Endodermal cell (in vitro differentiated cells): ENCODE measurements around the gene ATP6V0B. TPM values are rescaled to one million over a fixed set of nuclear protein-coding genes. Genes with fewer than 3 reads are reported as not detected.

Experiments used
- DNase-seq: peaks from one replicate; pipeline ENCODE4 v3.0.0-alpha.2; 2017
- H3K27ac ChIP-seq: 2 replicates; pipeline ENCODE4 v1.5.1; 2013; ENCODE audit warnings: mild to moderate bottlenecking, low read depth, low read length, moderate library complexity
- H3K27me3 ChIP-seq: 2 replicates; pipeline ENCODE4 v1.6.1; 2013; ENCODE audit warnings: mild to moderate bottlenecking, low read length, moderate library complexity; ENCODE audit not compliant: insufficient read depth, control insufficient read depth, poor library complexity, severe bottlenecking
- H3K36me3 ChIP-seq: 2 replicates; pipeline ENCODE4 v1.7.0; 2013; ENCODE audit warnings: mild to moderate bottlenecking, low read length, moderate library complexity; ENCODE audit not compliant: control insufficient read depth, insufficient read depth
- H3K4me1 ChIP-seq: one replicate; pipeline ENCODE4 v1.7.0; 2013; ENCODE audit warnings: low read length; ENCODE audit not compliant: control insufficient read depth, insufficient read depth
- H3K4me3 ChIP-seq: 2 replicates; pipeline ENCODE4 v1.5.1; 2013; ENCODE audit warnings: mild to moderate bottlenecking, low read length, moderate library complexity
- H3K9ac ChIP-seq: 2 replicates; pipeline ENCODE4 v1.6.1; 2013; ENCODE audit warnings: mild to moderate bottlenecking, low read length, moderate library complexity; ENCODE audit not compliant: poor library complexity, severe bottlenecking; ENCODE audit errors: extremely low read depth
- H3K9me3 ChIP-seq: 2 replicates; pipeline ENCODE4 v1.6.1; 2013; ENCODE audit warnings: mild to moderate bottlenecking, low read length, moderate library complexity; ENCODE audit not compliant: control insufficient read depth
- H3K27ac Mint-ChIP-seq: 2 replicates; pipeline ENCODE4 v1.8.0; 2020; ENCODE audit warnings: mixed read lengths
- H3K27me3 Mint-ChIP-seq: 2 replicates; pipeline ENCODE4 v1.8.0; 2021; ENCODE audit warnings: mild to moderate bottlenecking, mixed read lengths; ENCODE audit not compliant: insufficient read depth
- H3K36me3 Mint-ChIP-seq: 2 replicates; pipeline ENCODE4 v1.8.0; 2020; ENCODE audit warnings: low read depth, mixed read lengths
- H3K4me1 Mint-ChIP-seq: 2 replicates; pipeline ENCODE4 v1.8.0; 2020; ENCODE audit warnings: mixed read lengths
- H3K4me3 Mint-ChIP-seq: 2 replicates; pipeline ENCODE4 v1.8.0; 2020; ENCODE audit warnings: mild to moderate bottlenecking, moderate library complexity, mixed read lengths
- H3K9me3 Mint-ChIP-seq: 2 replicates; pipeline ENCODE4 v1.8.0; 2020; ENCODE audit warnings: mild to moderate bottlenecking, mixed read lengths
- CTCF ChIP-seq: fragments of 200-600 bp; sonication (generic); conservative IDR thresholded peaks from 2 replicates; pipeline ENCODE4 v1.5.0; 2021; ENCODE audit warnings: antibody characterized with exemption, mild to moderate bottlenecking
- WGBS, 2 experiments: methylation state at CpG; one replicate each; pipeline versions ENCODE4 v1.1.5 to v1.1.7; 2013; ENCODE audit warnings: missing lambda C conversion rate in 2 of 2, mixed read lengths in 1 of 2; ENCODE audit not compliant: insufficient coverage in 1 of 2, insufficient read length in 1 of 2; 5-methylcytosine and 5-hydroxymethylcytosine counted together
- total RNA-seq, 2 donors: library from RNA; stranded (reverse); fragmentation: NEBNext Ultra II Directional in 1 of 2; extraction: Animal tissue kit (Norgen Biotek cat#: 25700) in 1 of 2; gene quantifications; 2 replicates in 1 of 2; 3 replicates in 1 of 2; pipeline ENCODE4 v1.2.1, GENCODE V29; 2021

ATP6V0B gene
- total RNA-seq, 2 donors from 2014 or later, result 108 to 116 TPM

DNA sequence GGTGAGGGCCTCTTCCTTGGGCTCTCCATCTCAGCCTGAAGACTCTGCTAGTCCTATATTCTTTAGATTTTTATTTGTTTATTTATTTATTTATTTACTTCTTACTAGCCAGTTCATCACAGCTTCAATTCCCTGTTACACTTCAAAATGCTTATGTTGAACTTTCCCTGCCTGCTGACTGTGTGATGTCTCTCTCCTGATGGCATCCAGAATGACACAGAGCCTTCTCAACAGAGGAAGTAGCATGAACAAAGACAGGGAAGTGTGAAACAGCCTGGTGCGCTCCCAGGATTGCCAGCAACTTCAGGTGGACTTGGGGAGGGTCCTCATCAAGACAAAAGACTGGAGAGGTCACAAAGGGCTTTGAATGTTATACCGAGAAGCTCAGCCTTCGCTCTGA lies 32.3 kb upstream of the ATP6V0B start:
- H3K9ac ChIP-seq, result no peak overlapping the region
- no peaks in the 10 kb centered on the region for H3K36me3 ChIP-seq
- H3K9me3 ChIP-seq, result no peaks in the 10 kb centered on the region
- H3K27me3 ChIP-seq, result peaks cover 10% of the 10 kb centered on the region
- WGBS, 2 experiments, result 87 to 100% methylated on average over 1 to 3 of the region's 3 CpGs
- TF ChIP-seq CTCF, result no peak
- Mint-ChIP-seq H3K9me3 (no peaks in the 10 kb centered on the region), H3K4me1 (peaks cover 7% of the 10 kb centered on the region), H3K27me3 (peaks cover 25% of the 10 kb centered on the region), H3K4me3 (no peak overlapping the region), H3K36me3 (no peaks in the 10 kb centered on the region), H3K27ac (no peak overlapping the region)
- no peak for DNase-seq
- peaks cover 3% of the 10 kb centered on the region for H3K4me1 ChIP-seq
- no peak overlapping the region for H3K4me3 ChIP-seq
- no peak overlapping the region for H3K27ac ChIP-seq

DNA sequence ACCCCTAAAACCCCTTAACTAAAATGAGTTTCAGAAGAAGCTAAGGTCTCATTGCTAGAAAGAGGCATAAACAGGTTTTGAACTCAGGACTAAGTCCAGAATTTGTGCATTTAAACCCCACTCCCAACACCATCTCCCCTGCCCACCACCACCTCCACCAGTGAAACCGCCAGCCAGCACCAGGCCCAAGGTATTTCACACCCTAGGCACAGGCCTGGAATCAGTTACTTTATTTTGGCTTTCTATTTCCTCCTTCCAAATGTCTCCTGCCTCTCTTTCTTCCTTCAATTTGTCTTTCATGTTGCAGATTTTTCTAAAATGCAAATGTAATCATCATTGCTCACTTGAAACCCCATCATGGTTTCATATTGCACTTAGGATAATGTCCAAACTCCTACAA lies 29.9 kb upstream of the ATP6V0B start:
- Histone ChIP-seq H3K4me1 (peaks cover 10% of the 10 kb centered on the region), H3K27ac (no peak overlapping the region), H3K36me3 (peaks cover 2% of the 10 kb centered on the region), H3K4me3 (no peak overlapping the region), H3K9me3 (no peaks in the 10 kb centered on the region), H3K9ac (no peak overlapping the region), H3K27me3 (peaks cover 4% of the 10 kb centered on the region)
- TF ChIP-seq CTCF, result no peak
- no peak overlapping the region for H3K27ac Mint-ChIP-seq
- no peaks in the 10 kb centered on the region for H3K9me3 Mint-ChIP-seq
- peaks cover 10% of the 10 kb centered on the region for H3K4me1 Mint-ChIP-seq
- H3K4me3 Mint-ChIP-seq, result no peak overlapping the region
- H3K36me3 Mint-ChIP-seq, result no peaks in the 10 kb centered on the region
- H3K27me3 Mint-ChIP-seq, result peaks cover 5% of the 10 kb centered on the region
- DNase-seq, result no peak
- WGBS, 2 experiments, result 96 to 100% methylated on average over 1 of the region's 1 CpG

- Mint-ChIP-seq H3K27me3 (peaks cover 5% of the 10 kb centered on the region), H3K4me1 (peaks cover 10% of the 10 kb centered on the region), H3K27ac (peak overlapping the region; percentile 95), H3K4me3 (peak overlapping the region; percentile 83), H3K9me3 (no peaks in the 10 kb centered on the region), H3K36me3 (peaks cover 3% of the 10 kb centered on the region)
- TF ChIP-seq CTCF, result no peak
- Histone ChIP-seq H3K36me3 (peaks cover 11% of the 10 kb centered on the region), H3K27me3 (no peaks in the 10 kb centered on the region), H3K4me1 (peaks cover 10% of the 10 kb centered on the region), H3K4me3 (peak overlapping the region; percentile 95), H3K27ac (no peak overlapping the region), H3K9me3 (no peaks in the 10 kb centered on the region), H3K9ac (peak overlapping the region; percentile 98)
- 78 to 88% methylated on average over 3 of the region's 3 CpGs for WGBS, 2 experiments
- DNase-seq, result no peak
These were observed 29.0 kb upstream of the ATP6V0B start for GRCh38 chr1:43945674-43946235.
